Suprapubic skin (tissue), 4 donors: ENCODE measurements around the gene RNF223. TPM values are rescaled to one million over a fixed set of nuclear protein-coding genes. Genes with fewer than 3 reads are reported as not detected.
A peak's percentile ranks its signal among the peaks of the same experiment; 100 is the strongest.

ENCODE experiments used
- DNase-seq, 2 donors: peaks; one replicate each; pipeline ENCODE4 v3.0.0-alpha.2; 2019; ENCODE audit warnings: low spot score in 2 of 2
- H3K27ac ChIP-seq: fragments of 200-600 bp; sonication (generic); one replicate; pipeline ENCODE4 v1.5.1; 2019
- H3K27me3 ChIP-seq: fragments of 200-600 bp; sonication (generic); one replicate; pipeline ENCODE4 v1.5.1; 2019
- H3K36me3 ChIP-seq: fragments of 200-600 bp; sonication (generic); one replicate; pipeline ENCODE4 v1.5.1; 2019
- H3K4me1 ChIP-seq: fragments of 200-600 bp; sonication (generic); one replicate; pipeline ENCODE4 v1.5.1; 2019
- H3K4me3 ChIP-seq: fragments of 200-600 bp; sonication (generic); one replicate; pipeline ENCODE4 v1.5.1; 2019; ENCODE audit warnings: mild to moderate bottlenecking
- H3K9me3 ChIP-seq: fragments of 200-600 bp; sonication (generic); one replicate; pipeline ENCODE4 v1.5.1; 2019
- EP300 ChIP-seq: sonication (generic); formaldehyde crosslinking; IDR thresholded peaks from one replicate; pipeline ENCODE4 v1.6.1; 2017; ENCODE audit warnings: antibody characterized with exemption
- POLR2A ChIP-seq, 2 donors: fragments of 450-650 bp; IDR thresholded peaks; one replicate each; pipeline ENCODE4 v1.6.1; 2017; ENCODE audit warnings: antibody characterized with exemption in 2 of 2, mild to moderate bottlenecking in 2 of 2, moderate library complexity in 2 of 2
- POLR2AphosphoS5 ChIP-seq, 3 donors: sonication (generic); formaldehyde crosslinking; IDR thresholded peaks; one replicate each; pipeline ENCODE4 v1.6.1; 2017; ENCODE audit warnings: antibody characterized with exemption in 3 of 3
- WGBS: methylation state at CpG from one replicate; pipeline ENCODE4 v1.1.5; 2018; 5-methylcytosine and 5-hydroxymethylcytosine counted together
- total RNA-seq, 4 donors: library from RNA; depleted of rRNA; stranded (reverse); fragments of >200 nt; gene quantifications; one replicate each; pipeline ENCODE4 v1.1.0, GENCODE V29; 2016
- TF ChIP-seq, protein P1 (sequence below), 2 donors: fragments of 200-600 bp in 1 of 2; fragments of 450-650 bp in 1 of 2; sonication (generic) in 1 of 2; IDR thresholded peaks; one replicate each; pipeline ENCODE4 v1.5.1; 2016 to 2019; ENCODE audit warnings: antibody characterized with exemption in 2 of 2, mild to moderate bottlenecking in 1 of 2, moderate library complexity in 1 of 2

Gene RNF223
- total RNA-seq, 4 donors from 2014 or later: 1.8 to 4.9 (median 4.8) TPM

- peaks cover 43% of the 10 kb centered on the region for H3K4me1 ChIP-seq
- H3K4me3 ChIP-seq: no peak overlapping the region
- H3K36me3 ChIP-seq: no peaks in the 10 kb centered on the region
- H3K27ac ChIP-seq: no peak overlapping the region
- DNase-seq: no peak
- H3K27me3 ChIP-seq: peaks cover 10% of the 10 kb centered on the region
- WGBS: 67% methylated on average over 8 of the region's 17 CpGs
- TF ChIP-seq, protein P1, sequence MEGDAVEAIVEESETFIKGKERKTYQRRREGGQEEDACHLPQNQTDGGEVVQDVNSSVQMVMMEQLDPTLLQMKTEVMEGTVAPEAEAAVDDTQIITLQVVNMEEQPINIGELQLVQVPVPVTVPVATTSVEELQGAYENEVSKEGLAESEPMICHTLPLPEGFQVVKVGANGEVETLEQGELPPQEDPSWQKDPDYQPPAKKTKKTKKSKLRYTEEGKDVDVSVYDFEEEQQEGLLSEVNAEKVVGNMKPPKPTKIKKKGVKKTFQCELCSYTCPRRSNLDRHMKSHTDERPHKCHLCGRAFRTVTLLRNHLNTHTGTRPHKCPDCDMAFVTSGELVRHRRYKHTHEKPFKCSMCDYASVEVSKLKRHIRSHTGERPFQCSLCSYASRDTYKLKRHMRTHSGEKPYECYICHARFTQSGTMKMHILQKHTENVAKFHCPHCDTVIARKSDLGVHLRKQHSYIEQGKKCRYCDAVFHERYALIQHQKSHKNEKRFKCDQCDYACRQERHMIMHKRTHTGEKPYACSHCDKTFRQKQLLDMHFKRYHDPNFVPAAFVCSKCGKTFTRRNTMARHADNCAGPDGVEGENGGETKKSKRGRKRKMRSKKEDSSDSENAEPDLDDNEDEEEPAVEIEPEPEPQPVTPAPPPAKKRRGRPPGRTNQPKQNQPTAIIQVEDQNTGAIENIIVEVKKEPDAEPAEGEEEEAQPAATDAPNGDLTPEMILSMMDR (IDR thresholded peaks at IDR 0.05): no peak
- TF ChIP-seq EP300: no peak
- TF ChIP-seq POLR2AphosphoS5 (IDR thresholded peaks at IDR 0.05): no peak
- no peak for TF ChIP-seq POLR2A (IDR thresholded peaks at IDR 0.05)
- H3K9me3 ChIP-seq: no peaks in the 10 kb centered on the region
Observed at GRCh38 chr1:1027791-1028190, 46.3 kb downstream of the RNF223 start.

DNA sequence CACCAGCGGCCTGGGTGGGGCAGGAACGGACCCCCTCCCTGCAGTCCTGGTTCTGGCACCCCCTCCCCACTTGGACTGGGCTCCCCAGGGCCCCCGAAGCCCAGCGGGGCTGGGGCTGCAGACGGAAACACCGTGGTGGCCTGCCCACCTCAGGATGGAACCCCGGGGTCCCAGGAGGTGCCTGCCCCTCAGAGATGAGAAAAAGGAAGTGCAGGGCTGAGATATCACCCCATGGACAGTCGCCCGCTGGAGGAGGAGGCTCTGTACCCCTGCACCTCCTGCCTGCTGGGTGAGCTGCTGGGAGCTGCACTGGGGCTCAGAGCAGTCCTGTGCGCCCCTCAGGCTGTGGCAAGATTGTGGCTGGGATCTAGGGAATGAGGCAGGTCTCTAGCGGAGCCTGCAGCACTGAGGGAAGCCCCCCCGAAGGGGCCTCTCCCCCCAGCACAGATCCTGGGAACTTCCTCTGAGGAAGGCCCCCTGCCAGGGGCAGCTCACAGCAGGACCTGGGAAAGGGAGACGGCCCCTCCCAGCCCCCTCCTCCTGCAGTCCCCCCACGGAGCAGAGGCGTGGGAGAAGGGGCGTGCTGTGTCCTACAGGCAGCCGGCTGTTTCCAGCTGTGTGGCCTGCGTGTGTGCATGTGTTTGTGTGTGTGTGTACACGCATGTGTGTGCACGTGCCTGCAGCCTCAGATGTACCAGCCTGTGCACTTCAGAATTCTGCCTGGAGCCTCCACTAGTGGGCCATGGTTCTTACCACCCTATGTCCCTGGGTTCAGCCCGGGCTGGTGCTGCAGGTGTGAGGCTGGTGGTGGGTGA lies 47.3 kb downstream of the RNF223 start:
- TF ChIP-seq POLR2A (IDR thresholded peaks at IDR 0.05) (no peak), POLR2AphosphoS5 (IDR thresholded peaks at IDR 0.05) (no peak)
- 69% methylated on average over 6 of the region's 21 CpGs for WGBS
- H3K27me3 ChIP-seq: no peaks in the 10 kb centered on the region
- H3K4me1 ChIP-seq: peaks cover 45% of the 10 kb centered on the region
- H3K9me3 ChIP-seq: no peaks in the 10 kb centered on the region
- no peak for DNase-seq
- no peak overlapping the region for H3K4me3 ChIP-seq
- no peak overlapping the region for H3K27ac ChIP-seq
- H3K36me3 ChIP-seq: no peaks in the 10 kb centered on the region

DNA sequence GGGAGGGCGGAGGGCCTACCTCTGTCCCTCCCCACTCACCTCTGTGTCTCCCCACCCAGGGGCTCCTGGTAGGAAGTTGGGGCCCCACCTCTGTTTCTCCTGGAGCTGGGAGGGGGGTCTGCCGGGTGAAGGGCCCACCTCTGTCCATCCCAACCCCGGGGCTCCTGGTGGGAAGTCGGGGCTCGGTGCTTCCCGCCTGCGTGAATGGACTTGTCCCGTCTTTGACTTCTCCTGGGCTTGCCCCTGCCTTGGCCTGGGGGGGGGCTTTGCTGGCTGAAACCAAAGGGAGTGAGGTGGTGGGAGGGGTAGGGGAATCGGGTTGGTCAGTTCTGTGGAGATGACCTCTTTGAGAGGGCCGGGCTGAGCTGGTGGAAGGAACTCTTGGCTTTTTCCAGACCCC lies 48.4 kb downstream of the RNF223 start:
- H3K27ac ChIP-seq: no peak overlapping the region
- peak overlapping the region; percentile 39 for H3K4me3 ChIP-seq
- DNase-seq: no peak
- H3K27me3 ChIP-seq: no peaks in the 10 kb centered on the region
- peaks cover 56% of the 10 kb centered on the region for H3K4me1 ChIP-seq
- H3K9me3 ChIP-seq: no peaks in the 10 kb centered on the region
- WGBS: 55% methylated on average over 2 of the region's 10 CpGs
- no peaks in the 10 kb centered on the region for H3K36me3 ChIP-seq
- TF ChIP-seq POLR2A (IDR thresholded peaks at IDR 0.05): no peak

DNA sequence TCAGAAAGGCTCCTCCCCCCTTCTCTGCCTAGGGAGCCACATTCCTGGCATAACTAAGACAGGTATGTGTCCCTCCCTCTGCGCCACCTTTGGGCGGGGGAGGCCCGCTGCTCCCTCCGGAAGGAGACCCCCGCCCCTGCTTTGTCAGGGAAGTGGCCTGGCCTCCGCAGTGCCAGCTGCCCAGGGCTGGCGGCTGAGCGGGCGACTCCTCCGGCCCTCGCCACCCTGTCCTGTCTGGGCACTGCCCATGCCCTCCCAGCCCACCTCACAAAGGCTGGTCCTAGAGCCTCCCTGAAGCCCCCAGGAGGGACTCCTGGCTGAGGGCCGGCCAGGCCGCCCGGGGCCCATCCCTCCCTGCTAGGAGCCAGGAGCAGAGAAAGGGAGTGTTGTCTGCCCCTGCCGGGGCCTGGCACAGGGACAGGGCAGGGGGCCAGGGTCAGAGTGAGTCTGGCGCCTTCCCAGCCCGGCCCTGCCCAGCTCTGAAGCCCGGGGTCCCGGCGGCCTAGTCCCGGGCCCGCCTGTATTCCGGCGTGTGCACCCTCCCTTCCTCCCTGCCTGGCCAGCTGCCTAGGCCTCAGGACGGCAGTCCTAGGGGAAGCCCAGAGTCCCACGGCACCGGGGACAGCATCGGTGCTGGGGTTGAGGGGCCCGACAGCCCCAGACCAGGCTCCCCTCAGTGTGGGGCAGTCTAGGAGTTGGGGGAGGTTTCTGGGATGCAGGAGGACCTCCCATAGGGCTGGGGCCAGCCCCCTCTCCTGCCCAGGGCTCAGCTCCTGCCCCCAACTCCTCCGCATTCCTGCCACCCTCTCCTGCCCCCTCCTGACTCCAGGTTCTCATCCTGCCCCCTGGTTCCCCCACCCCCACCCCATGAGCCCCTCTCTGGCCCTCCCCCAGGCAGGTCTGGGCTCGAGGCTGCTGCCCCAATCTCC lies 49.1 kb downstream of the RNF223 start:
- H3K27ac ChIP-seq: peak overlapping the region; percentile 66
- H3K27me3 ChIP-seq: no peaks in the 10 kb centered on the region
- H3K36me3 ChIP-seq: no peaks in the 10 kb centered on the region
- TF ChIP-seq POLR2AphosphoS5 (IDR thresholded peaks at IDR 0.05) (no peak), EP300 (no peak), POLR2A (IDR thresholded peaks at IDR 0.05) (no peak)
- TF ChIP-seq, protein P1 (IDR thresholded peaks at IDR 0.05): no peak
- WGBS: 33% methylated on average over 5 of the region's 31 CpGs
- peaks cover 63% of the 10 kb centered on the region for H3K4me1 ChIP-seq
- peak overlapping the region; percentile 39 for H3K4me3 ChIP-seq
- H3K9me3 ChIP-seq: no peaks in the 10 kb centered on the region
- DNase-seq: no peak

GRCh38 chr1:1024149-1024770 lies 49.8 kb downstream of the RNF223 start:
- H3K9me3 ChIP-seq: no peaks in the 10 kb centered on the region
- TF ChIP-seq EP300 (no peak), POLR2A (IDR thresholded peaks at IDR 0.05) (no peak), POLR2AphosphoS5 (IDR thresholded peaks at IDR 0.05) (no peak)
- TF ChIP-seq, protein P1 (IDR thresholded peaks at IDR 0.05): no peak
- H3K4me1 ChIP-seq: peaks cover 64% of the 10 kb centered on the region
- H3K4me3 ChIP-seq: peak overlapping the region; percentile 39
- WGBS: 66% methylated on average over 7 of the region's 9 CpGs
- no peak overlapping the region for H3K27ac ChIP-seq
- no peak for DNase-seq
- no peaks in the 10 kb centered on the region for H3K36me3 ChIP-seq
- H3K27me3 ChIP-seq: no peaks in the 10 kb centered on the region
